Neural progenitor cell (in vitro differentiated cells): ENCODE results near the gene TRIM41.
"Not testable (repeated sequence)": the region's sequence is repeated elsewhere in the genome, so short reads cannot be mapped to it uniquely, and the experiment has no call there.

Experiments
- CTCF ChIP-seq: fragments of 200-600 bp; sonication (generic); IDR thresholded peaks from 2 replicates; pipeline ENCODE4 v1.5.1; 2017; ENCODE audit warnings: antibody characterized with exemption, mild to moderate bottlenecking
- EZH2 ChIP-seq: fragments of 200-600 bp; sonication (generic); IDR thresholded peaks from 2 replicates; pipeline ENCODE4 v1.6.1; 2017; ENCODE audit warnings: antibody characterized with exemption, mild to moderate bottlenecking, moderate library complexity

GRCh38 chr5:181209006-181209405, 14.1 kb upstream of the TRIM41 start:
- not testable (repeated sequence) for TF ChIP-seq CTCF, EZH2
